Sigmoid colon (tissue), 4 donors: ENCODE results near the gene PCDH15.

Source experiments
- CTCF ChIP-seq, 4 experiments: fragments of 450-650 bp in 3 of 4; fragments of 200-600 bp in 1 of 4; IDR thresholded peaks; one replicate each; pipeline ENCODE4 v1.5.1; 2016 to 2019; ENCODE audit warnings: antibody characterized with exemption in 4 of 4, mild to moderate bottlenecking in 3 of 4, moderate library complexity in 2 of 4
- EP300 ChIP-seq, 4 donors: sonication (generic); formaldehyde crosslinking; IDR thresholded peaks; one replicate each; pipeline ENCODE4 v1.6.1; 2017; ENCODE audit warnings: antibody characterized with exemption in 4 of 4
- POLR2A ChIP-seq, 2 donors: fragments of 450-650 bp; IDR thresholded peaks; one replicate each; pipeline ENCODE4 v1.6.1; 2016; ENCODE audit warnings: antibody characterized with exemption in 2 of 2, mild to moderate bottlenecking in 2 of 2, moderate library complexity in 2 of 2
- POLR2AphosphoS5 ChIP-seq, 4 donors: sonication (generic); formaldehyde crosslinking; IDR thresholded peaks; one replicate each; pipeline ENCODE4 v1.6.1; 2017; ENCODE audit warnings: antibody characterized with exemption in 4 of 4

- no peak for TF ChIP-seq POLR2A (IDR thresholded peaks at IDR 0.05)
- no peak for TF ChIP-seq CTCF (IDR thresholded peaks at IDR 0.05)
- no peak for TF ChIP-seq POLR2AphosphoS5 (IDR thresholded peaks at IDR 0.05)
- TF ChIP-seq EP300 (IDR thresholded peaks at IDR 0.05), result no peak
These were observed 790.6 kb downstream of the PCDH15 start for GRCh38 chr10:54010337-54010933.
